ENCODE results near the gene CFAP46.

The CFAP46 gene

GRCh38 chr10:132943791-132944404 is 1.5 kb upstream of the CFAP46 start (continued):
- no peak for TF ChIP-seq CSRNP3 (CRISPR knock-in tag; IDR thresholded peaks at IDR 0.05)
- no peak for TF ChIP-seq ZNF70 (CRISPR knock-in tag; IDR thresholded peaks at IDR 0.05)
- TF ChIP-seq ZFP30 (CRISPR knock-in tag; IDR thresholded peaks at IDR 0.05): no peak

- ATAC-seq: no peak
- TF ChIP-seq CSRNP3 (CRISPR knock-in tag; IDR thresholded peaks at IDR 0.05) (no peak), ZNF70 (CRISPR knock-in tag; IDR thresholded peaks at IDR 0.05) (no peak), TCF4 (CRISPR knock-in tag; IDR thresholded peaks at IDR 0.05; ENCODE audit: borderline replicate concordance) (no peak), RARB (CRISPR knock-in tag; IDR thresholded peaks at IDR 0.05) (no peak), GLIS3 (CRISPR knock-in tag; IDR thresholded peaks at IDR 0.05) (no peak), CREB5 (CRISPR knock-in tag; IDR thresholded peaks at IDR 0.05; ENCODE audit: low read depth) (no peak), ZFP30 (CRISPR knock-in tag; IDR thresholded peaks at IDR 0.05) (no peak), ZC3H10 (CRISPR knock-in tag; IDR thresholded peaks at IDR 0.05) (no peak), CSDC2 (CRISPR knock-in tag; IDR thresholded peaks at IDR 0.05) (no peak), ZFP3 (CRISPR knock-in tag; IDR thresholded peaks at IDR 0.05) (no peak), ARNTL (CRISPR knock-in tag; IDR thresholded peaks at IDR 0.05; ENCODE audit: borderline replicate concordance, low read depth) (no peak), PATZ1 (CRISPR knock-in tag; IDR thresholded peaks at IDR 0.05; ENCODE audit: borderline replicate concordance) (no peak), ZNF565 (CRISPR knock-in tag; conservative IDR thresholded peaks at IDR 0.05; ENCODE audit: low read depth) (no peak), POU6F1 (CRISPR knock-in tag; IDR thresholded peaks at IDR 0.05; ENCODE audit: borderline replicate concordance, low read depth) (no peak), OSR1 (CRISPR knock-in tag; IDR thresholded peaks at IDR 0.05) (no peak), ISL1 (CRISPR knock-in tag; IDR thresholded peaks at IDR 0.05) (no peak)
Measured at GRCh38 chr10:132943058-132943790, 854 bp upstream of the CFAP46 start.

GRCh38 chr10:132941640-132942051 is 724 bp downstream of the CFAP46 start:
- TF ChIP-seq ZNF565 (CRISPR knock-in tag; conservative IDR thresholded peaks at IDR 0.05; ENCODE audit: low read depth) (no peak), PATZ1 (CRISPR knock-in tag; IDR thresholded peaks at IDR 0.05; ENCODE audit: borderline replicate concordance) (no peak)
- ATAC-seq: peak; percentile 28

Data from SK-N-SH treated with all-trans-retinoic acid at 6 μM for 48 hours (cell line).